Germinal center (tissue), 1 donor: ENCODE data around the gene ADIPOQ.
"Not testable (repeated sequence)": the region's sequence is repeated elsewhere in the genome, so short reads cannot be mapped to it uniquely, and the experiment has no call there.

Experiments
- DNase-seq: peaks from one replicate; pipeline ENCODE4 v3.0.0; 2012; ENCODE audit warnings: mixed read lengths, low spot score

ADIPOQ gene

DNA sequence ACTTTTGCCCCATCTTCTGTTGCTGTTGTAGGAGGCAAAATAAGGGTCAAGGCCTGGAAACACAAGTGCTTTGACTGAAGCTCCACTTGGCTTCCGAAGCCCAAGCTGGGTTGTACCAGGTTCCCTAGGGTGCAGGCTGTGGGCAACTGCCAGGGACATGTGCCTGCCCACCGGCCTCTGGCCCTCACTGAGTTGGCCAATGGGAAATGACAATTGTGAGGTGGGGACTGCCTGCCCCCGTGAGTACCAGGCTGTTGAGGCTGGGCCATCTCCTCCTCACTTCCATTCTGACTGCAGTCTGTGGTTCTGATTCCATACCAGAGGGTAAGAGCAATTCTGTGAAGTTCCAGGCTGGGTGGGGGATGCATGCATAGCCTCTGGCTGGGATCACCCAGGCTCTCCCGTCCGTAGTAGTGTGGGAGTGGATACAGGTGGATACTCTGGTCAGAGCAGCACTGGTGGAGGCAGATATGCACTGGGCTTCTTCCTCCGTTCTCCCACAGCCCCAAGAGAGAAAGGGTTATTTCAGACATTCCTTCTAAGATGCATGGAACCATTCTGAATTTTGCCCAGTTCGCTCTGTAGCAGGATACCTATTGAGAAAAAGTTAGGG, at the start of gene ADIPOQ:
Gene ADIPOQ, plus strand, starts transcription at position 285 of the 613 bp plus-strand sequence. CDS start 10,349 bp downstream, outside the sequence.
- no peak for DNase-seq

DNA sequence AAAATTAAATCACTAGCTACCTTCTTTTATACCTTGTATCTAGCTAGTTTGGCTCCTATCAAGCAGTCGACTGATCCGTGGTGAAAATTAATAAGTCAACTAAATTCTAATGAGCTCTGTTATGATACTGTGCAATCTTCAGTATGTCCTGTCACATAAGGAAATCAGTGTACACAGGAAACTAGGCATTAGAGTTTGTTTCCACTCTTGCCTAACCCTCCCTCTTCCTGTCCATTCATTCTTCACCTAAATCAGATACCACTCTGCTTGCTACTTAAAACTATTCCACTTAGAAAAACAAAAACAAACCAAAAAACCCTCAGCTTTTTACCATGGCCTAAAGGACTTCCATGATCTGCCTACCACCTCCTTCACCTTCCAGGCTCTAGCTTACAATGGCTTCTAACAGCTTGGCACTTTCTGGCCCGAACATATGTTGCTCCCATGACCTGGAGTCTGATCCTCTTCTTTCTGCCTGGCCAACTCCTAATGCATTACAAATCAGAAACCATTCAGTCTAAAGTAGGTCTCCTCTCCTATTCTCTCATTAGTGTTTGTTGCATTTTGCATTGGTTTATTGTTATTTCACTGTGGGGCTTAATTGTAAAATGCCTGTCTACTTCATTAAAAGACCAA, 44.2 kb upstream of the ADIPOQ start:
- DNase-seq: no peak

DNA sequence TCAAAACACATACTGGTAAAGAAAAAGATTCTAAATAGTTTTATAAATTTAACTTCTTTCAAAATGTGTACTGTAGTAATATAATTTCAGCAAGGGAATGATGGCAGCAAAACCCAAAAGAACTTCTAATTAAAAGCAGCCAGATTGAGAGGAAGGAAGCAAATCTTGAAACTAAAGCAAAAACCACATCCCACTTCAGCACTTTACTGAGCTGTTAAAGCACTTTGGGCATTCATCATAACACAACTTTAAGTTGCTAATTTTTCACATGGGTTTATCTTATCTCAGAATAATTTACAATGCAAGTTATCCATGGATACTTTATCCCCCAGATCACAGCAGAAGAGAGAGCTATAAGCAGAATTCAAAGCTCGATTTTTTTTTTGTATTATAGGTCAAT, 42.2 kb upstream of the ADIPOQ start:
- no peak for DNase-seq

DNA sequence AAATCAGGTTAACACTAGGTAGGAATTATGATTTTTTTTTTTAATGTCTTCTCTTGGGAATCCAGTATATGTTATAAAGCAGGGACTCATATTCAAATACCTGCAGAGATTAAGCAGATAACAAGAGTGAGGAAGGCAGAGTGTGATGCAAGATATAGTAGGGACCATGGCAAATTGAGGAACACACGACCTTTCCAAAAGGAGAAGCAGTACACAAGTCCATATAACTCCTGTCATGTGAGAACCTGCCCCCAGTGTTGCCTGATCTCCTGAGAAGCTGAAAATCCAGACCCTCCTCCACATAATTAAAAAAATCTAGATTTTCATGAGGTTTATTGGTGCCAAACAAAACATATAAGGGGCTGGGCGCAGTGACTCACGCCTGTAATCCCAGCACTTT, 39.8 kb upstream of the ADIPOQ start:
- DNase-seq: no peak

DNA sequence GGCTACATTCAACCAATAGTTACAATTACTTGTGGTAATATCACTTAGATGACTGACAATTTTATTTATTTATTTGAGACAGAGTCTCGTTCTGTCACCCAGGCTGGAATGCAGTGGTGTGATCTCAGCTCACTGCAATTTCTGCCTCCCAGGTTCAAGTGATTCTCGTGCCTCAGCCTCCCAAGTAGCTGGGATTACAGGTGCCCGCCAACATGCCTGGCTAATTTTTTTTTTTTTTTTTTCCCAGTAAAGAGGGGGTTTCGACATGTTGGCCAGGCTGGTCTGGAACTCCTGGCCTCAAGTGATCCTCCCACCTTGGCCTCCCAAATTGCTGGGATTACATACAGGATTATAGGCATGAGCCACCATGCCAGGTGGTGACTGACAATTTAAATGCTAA, 39.1 kb upstream of the ADIPOQ start:
- not testable (repeated sequence) for DNase-seq

DNA sequence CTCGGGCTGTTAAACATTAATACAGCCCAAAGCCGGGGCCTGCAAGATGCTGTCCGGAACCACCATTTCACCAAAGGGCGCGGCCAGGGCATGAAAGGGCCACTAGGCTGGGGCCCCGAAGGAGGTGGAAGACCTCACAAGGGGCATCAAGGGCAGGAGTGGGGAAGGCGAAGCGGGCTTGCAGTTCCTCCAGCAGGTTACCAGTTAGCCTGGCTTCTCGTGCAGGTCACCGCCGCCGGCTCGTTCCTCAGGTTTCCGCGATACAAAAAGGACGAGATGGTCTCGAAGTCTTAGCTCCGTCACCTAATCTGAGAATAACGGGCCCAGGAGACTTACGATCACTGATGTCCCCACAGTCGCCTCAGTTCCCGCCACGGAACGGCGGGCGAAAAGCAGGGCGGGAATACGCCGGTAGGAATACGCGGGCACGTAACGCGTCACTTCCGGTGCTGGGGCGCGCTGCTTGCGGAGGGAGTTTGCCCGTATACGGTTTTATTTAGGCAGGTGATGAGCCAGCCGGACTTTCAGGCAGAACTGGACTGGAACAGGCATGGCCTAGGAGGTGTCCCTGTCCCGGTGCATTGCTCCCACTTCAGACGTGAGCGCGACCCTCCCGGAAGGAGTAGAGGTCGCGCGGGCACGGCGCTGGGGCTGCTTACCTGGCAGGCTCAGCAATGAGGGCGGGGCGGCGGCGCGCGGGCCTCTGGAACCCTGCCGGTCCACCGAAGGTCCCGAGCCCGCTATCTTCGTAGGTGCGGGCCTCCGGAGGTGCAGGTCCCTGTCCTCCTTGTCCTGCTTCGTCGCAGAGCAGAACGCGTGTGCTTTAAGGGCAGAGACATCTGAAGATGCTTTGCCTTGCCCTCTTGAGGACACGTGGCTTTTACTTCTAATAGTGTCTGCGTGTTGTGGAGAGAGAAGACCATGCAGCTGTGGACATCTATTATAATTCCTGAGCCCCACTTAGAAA, 36.1 kb upstream of the ADIPOQ start, which contains the start of gene RFC4:
Gene RFC4, minus strand, starts transcription at position 394 of the 967 bp plus-strand sequence. CDS start 1,769 bp downstream, outside the sequence.
- peak; percentile 77 for DNase-seq

DNA sequence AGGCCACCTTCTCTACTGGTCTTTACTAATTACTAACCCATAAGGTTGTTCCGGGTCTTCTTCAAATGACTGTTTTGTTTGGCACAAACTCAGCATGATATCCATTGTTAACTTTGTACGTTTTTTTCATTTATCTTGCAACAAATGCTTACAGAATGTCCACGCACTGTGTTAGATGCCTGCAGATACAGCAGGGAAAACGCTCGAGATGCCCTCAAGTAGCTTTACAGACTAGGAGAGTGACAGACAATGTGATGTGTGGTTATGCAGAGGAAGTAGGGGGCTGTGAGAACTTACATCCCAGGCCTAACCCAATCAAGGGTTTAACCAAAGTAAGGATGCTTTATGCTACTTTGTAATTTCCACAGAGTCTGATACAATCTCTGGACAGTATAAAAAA, 35.3 kb upstream of the ADIPOQ start:
- no peak for DNase-seq

DNA sequence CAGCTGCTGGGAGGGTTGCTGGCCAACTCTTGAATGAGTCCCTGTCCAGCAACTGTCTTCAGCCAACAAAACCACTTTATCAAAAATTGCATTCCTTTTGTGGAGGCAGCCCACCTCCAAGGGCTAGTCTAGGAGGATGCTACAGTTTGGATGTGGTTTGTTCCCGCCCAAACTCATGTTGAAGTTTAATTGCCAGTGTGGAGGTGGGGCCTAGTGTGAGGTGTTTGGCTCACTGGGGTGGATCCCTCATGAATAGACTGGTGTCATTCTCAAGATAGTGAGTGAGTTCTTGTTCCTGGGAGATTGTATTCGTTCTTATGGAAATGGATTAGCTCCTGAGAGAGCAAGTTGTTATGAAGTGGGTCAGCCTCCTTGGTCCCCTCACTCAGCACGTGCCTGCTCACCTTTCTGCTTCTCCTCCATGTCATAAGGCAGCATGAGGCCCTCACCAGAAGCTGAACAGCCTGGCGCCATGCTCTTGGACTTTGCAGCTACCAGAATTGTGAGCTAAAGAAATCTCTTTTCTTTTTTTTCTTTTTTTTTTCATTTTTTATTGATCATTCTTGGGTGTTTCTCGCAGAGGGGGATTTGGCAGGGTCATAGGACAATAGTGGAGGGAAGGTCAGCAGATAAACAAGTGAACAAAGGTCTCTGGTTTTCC, 32.0 kb upstream of the ADIPOQ start:
- no peak for DNase-seq

DNA sequence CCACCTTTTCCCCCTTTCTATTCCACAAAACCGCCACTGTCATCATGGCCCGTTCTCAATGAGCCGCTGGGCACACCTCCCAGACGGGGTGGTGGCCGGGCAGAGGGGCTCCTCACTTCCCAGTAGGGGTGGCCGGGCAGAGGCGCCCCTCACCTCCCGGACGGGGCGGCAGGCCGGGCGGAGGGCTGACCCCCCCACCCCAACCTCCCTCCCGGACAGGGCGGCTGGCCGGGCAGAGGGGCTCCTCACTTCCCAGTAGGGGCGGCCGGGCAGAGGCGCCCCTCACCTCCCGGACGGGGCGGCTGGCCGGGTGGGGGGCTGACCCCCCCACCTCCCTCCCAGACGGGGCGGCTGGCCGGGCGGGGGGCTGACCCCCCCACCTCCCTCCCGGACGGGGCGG, 31.2 kb upstream of the ADIPOQ start:
- not testable (repeated sequence) for DNase-seq

DNA sequence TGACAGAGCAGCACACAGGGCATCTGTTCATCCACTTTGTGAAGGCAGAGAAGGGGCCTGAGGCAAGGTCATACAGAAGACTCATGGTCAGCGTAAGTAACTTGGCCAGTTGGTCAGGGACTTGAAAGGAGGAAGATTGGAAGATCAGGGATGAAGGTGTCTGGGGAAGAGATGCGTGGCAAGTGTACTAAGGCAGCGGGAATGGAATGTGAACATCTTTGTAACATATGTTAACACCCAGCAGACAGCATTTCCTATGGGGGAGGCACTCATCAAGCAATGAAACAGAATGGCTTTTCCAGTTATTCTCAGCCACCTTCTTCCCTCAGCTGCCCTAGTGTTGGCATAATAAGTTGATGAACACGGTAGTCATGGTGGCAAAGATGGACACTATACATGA, 28.4 kb upstream of the ADIPOQ start:
- no peak for DNase-seq

DNA sequence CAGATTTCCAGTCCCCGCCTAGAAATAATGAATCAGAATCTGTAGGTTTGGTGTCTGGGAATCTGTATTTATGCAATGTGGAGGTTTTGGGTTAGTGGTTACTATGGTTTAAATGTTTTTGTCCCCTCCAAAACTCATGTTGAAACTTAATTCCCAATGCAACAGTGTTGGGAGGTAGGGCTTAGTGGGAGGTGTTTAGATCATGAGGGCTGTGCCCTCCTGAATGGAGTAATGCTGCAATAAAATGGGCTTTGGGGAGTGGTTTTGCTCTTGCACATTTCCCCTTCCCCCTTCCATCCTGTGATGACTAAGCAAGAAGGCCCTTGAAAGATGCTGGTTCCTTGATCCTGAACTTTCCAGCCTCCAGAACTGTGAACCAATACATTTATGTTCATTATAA, 27.1 kb upstream of the ADIPOQ start:
- no peak for DNase-seq

DNA sequence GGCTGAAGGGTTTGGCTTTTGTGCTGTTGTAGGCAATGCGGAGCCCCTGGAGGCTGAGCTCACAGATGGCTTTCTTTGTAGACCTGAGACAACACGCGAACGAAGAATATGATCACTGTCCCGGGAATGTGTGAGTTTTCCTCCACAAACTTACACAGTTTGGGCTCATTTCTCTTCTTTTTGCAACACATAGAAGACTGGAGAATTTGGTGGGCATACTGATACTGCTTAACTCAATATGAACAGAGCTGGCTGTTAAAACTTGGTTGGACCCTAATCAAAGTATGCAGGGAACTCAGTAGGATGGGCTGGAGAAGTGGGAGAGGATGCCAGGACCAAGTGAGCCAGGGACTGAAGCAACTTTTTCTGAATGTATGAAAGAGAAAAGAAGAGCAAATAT, 24.0 kb upstream of the ADIPOQ start:
- no peak for DNase-seq

DNA sequence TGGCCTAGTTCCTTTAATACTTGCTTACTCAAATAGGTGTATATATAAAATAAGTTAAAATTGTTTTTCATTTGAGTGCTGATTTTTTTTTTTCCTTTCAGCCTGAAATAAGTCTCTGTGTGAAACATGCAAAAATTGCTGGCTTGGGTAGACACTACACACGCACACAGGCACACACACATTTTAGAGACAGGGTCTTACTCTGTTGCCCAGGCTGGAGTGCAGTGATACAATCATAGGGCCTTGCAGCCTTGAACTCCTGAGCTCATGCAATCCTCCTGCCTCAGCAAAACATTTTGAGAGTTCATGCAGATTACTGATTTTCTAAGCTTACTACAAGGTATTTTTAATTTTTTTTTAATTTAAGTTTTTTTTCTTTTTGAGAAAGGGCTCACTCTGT, 23.6 kb upstream of the ADIPOQ start:
- DNase-seq: no peak

DNA sequence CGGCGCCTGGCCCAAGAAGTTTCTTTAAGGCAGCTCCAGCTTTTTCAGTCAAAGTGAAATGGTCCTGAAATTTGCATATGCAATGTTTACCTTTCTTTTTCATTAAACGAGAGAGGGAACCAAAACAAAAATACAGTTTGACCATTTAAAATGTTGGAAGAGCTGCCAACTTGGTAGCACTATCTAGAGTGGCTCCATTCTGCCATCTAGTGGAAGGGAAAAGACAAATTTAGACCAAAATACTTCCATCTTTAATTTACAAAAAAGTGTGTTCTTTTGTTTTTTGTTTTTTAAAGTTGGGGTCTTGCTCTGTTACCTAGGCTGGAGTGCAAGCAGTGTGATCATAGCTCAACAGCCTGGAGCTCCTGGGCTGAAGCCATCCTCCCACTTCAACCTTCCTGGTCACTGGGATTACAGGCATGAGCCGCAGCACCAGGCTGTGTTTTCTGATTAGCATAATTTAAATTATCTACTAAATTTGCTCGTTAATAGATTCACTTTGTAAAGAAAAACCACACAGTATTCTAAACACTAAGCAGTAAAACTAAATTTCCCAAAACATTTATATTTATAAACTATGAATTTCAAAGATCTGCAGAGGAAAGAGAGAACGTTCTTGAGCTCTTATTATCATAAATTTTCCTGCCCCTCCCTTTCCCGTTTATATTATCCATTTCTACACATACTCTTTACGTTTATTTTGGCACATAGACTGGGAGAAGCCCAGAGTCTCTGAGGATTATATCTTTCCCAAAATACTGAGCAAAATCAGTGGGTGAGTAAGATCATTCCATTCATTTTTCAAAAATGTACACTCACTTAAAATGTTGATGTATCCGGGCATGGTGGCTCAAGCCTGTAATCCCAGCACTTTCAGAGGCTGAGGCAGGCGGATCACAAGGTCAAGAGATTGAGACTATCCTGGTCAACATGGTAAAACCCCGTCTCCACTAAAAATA, 20.8 kb upstream of the ADIPOQ start:
- peak; percentile 33 for DNase-seq

DNA sequence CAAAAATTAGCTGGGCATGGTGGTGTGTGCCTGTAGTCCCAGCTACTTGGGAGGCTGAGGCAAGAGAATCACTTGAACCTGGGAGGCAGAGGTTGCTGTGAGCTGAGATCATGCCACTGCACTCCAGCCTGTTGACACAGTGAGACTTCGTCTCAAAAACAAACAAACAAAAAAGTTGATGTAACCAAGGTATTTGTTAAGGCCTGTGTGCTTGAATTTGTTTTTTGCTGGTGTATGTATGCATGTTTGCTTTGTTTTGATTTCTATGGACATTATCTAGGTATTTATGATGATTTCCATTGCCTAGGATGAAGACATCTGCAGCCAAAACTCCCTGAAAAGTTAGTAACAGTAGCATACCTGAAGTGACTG, 20.1 kb upstream of the ADIPOQ start:
- not testable (repeated sequence) for DNase-seq

DNA sequence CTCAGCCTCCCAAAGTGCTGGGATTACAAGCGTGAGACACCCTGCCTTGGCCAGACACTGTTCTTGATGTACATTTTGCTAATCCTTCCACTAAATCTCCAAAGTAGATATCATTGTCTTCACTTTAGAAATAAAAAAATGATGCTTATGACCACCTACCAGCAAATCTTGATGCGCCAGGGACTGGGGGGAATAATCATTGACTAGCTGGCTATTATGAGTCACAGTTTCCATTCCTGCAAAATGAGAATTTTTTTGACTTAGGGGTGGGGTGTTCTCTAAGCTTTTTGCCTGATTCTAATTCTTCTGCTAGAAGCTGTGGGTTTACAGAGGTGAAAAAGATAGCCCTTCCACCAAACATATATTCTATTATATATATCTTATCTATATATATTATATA, 19.1 kb upstream of the ADIPOQ start:
- no peak for DNase-seq

DNA sequence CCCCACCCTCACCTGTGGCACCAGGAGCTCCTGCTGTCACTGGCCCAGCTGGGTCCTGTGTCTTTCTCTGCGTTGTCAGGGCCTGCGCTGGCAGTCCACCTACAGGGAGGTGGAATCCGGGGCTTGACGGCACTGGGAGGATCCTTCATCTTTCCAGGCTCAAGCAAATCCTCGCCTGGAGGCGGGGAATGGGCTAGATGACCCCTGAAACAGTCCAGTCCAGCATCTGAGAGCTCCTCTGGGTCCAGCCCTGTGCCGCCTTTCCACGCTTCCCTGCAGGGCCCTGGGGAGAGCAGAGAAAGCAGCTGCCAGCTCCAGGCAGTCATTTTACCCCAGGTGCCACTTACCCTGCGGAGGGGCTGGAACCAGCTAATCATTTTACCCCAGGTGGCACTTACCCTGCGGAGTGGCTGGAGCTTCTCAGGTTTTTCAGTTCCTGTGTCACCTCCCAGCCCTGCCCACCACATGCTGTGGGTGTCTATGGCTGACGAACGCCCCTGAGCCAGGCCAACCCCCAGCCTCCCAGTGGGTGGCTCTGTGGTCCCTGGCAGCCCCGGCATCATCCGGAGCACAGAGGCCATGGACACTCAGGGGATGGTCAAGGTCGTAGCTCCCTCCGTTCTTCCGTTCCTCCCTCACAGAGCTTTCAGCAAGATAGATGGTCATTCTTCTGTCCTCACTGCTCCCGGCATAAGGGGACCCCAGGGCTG, 17.9 kb upstream of the ADIPOQ start:
- no peak for DNase-seq

DNA sequence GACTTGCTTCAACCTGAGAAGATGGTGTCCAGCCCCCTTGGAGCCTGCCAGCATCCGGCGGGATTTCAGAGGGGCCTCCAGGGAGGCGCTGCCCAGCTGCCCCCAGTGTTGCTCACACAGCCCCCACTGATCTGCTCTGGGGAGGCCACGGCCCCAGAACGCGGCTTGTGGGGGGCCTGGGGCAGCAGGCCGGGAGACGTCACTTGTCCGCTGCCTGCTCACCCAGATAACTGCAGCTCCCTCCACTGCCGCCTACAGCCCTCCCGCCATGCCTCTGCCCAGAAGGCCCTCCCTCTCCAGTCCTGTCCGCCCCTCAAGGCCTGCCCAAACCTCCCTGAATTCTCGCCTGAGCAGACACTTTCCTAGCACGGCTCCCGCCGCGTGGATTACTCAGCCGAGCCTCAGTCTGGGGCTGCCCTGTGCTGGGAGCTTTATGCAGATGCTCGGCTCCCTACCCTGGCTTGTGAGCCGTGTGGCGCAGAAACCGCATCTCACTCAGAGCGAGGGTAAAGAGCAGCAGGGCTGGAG, 17.2 kb upstream of the ADIPOQ start:
- no peak for DNase-seq

DNA sequence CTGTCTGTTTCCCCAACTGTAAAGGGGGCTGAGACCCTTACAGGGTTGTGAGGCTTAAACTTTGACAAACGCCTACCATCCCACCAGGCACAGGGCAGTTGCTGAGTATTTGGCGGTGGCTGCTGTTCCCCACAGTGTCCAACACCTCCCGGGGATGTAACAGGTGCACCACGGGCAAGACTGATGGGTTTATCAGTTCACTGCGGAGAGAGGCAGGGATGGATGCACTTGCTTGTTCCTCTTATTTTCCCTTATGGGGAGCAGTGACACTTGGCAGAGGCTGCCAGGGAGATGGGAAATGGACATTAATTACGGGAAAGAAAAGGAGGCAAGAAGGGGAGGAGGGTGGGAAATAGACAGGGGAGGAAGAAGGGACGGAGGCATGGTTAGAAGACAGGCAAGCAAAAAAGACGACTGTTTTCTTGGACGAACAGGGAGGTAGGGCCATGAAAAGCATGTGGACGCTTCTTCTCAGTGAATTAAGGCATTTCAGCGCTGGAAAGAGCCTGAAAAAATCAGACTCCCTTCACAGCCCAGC, 16.6 kb upstream of the ADIPOQ start:
- no peak for DNase-seq

DNA sequence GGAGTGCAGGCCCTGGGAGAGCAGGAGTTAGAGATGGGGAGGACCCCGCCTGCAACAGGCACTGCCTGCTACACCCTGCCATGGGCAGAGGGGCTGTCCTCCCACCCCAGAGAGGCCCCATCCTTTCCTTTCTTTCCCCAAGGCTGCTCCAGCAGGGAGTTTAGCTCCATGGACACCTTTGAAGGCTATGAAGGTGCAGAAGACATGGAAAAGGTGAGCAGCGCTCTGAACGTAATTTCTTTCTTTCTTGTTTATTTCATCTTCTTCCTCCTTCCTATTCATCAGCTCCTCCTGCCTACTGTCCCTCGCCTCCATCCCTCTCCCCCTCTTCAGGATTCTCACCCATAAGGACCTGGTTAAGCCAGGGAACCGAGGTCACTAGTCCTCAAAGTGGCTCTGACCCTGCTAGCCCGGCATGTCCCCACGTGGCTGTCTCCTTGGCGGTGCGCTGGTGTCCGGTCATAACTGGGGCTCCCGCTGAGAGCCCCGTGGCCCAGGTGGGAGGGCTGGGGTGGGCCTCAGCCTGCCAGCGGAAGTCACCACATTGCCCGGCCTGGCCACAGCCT, 16.0 kb upstream of the ADIPOQ start:
- no peak for DNase-seq
